NOMO-1 treated with DMSO at 0.1 percent for 48 hours (cell line): ENCODE measurements around the gene DNAH14.
"Not testable (repeated sequence)": the region's sequence is repeated elsewhere in the genome, so short reads cannot be mapped to it uniquely, and the experiment has no call there.

Experiments used
- DNase-seq: peaks from one replicate; lab custom pipeline; 2025; ENCODE audit not compliant: unreplicated experiment; lab: John Stamatoyannopoulos, UW

Gene DNAH14

DNA sequence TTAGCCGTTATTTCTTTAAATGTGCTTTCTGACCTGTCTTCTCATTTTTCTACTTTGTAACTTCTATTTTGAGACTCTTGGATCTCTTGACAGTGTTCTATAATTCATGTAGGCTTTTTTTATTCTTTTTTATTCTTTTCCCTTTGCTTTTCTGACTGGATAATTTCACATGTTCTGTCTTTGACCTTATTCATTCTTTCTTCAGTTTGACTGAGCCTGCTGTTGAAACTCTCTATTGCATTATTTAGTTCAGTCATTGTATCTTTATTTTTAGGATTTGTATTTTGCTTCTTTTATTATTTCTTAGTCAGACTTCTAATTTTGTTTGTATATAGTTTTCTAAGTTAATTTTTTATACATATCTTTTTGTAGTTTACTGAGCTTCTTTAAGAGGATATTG is 66.1 kb downstream of the DNAH14 start:
- no peak for DNase-seq

DNA sequence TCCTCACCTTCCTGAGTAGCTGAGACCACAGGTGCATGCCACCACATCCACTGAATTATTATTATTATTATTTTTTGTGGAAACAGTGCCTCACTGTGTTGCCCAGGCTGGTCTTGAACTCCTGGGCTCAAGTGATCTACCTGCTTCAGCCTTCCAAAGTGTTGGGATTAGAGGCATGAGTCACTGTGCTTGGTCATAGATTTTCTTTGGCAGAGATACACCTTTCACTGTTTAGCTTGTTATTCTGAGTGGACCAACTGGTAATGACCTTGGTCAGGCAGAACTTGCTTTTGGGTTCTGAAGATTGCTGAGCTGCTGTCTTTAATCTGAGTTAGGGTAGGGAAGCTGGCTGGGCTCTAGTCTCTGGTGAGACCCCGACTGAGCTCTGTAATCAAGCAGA is 66.8 kb downstream of the DNAH14 start:
- no peak for DNase-seq

DNA sequence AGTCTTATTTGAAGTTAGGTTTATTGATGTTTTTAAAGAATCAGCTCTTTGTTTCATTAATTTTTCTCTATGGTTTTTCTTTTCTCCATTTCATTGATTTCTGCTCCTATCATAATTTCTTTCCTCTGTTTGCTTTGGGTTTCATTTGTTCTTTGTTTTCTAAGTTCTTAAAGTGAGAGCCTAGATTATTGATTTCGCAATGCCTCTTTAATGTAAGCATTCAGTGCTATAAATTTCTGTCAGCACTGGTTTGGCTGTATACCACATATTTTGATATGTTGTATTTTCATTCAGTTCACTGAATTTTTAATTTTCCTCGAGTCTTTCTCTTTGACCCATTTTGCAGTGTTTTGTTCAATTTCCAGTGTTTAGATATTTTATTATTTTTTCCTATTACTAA is 68.7 kb downstream of the DNAH14 start:
- no peak for DNase-seq

GRCh38 chr1:225004396-225004795 is 74.9 kb downstream of the DNAH14 start:
- DNase-seq, result no peak

GRCh38 chr1:225006352-225006751 is 76.9 kb downstream of the DNAH14 start:
- not testable (repeated sequence) for DNase-seq

- DNase-seq, result not testable (repeated sequence)
Observed at GRCh38 chr1:225008050-225008449, 78.6 kb downstream of the DNAH14 start.

DNA sequence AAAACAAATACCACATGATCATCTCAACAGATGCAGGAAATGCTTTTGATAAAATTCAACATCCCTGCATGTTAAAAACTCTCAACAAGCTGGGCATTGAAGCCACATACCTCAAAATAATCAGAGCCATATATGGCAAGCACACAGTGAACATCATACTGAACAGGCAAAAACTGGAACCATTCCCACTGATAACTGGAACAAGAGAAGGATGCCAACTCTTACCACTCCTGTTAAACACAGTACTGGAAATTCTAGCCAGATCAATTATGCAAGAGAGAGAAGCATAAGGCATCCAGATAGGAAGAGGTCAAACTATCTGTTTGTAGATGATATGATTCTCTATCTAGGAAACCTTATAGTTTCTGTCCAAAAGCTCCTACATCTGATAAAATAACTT is 91.6 kb downstream of the DNAH14 start:
- no peak for DNase-seq

DNA sequence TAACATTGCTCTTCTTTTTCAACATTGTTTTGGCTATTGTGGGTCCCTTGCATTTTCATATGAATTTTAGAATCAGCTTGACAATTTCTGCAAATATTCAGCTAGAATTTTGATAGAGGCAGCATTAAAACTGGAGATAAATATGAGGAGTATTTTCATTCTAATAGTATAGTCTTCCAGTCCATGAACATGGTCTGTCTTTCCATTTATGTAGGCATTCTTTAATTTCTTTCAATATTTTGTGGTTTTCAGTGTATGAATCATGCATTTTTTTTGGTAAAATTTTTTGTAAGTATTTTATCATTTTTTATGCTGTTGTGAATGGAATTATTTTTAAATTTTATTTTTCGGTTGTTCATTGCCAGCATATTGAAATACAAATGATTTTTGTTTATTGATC is 97.2 kb downstream of the DNAH14 start:
- no peak for DNase-seq

DNA sequence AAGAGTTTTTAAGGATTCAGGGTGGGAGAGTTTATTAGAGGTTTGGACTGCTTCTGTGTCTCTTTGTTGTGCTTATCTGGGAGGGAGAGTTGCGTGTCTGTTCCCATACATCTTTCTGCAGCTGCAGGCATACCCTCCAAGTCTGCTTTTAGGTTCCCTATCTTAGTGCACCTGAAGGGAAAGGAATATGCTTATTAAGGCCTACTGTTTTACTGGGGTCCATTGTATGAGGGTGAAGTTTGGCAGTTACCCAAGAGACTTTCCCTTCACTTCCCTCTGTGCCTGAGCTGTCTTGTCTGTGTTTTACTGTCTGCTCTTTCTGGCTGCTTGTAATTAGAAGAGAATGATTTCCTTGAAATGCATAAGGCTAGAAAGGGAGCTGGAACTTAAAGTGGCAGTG is 107.0 kb downstream of the DNAH14 start:
- DNase-seq, result not testable (repeated sequence)

DNA sequence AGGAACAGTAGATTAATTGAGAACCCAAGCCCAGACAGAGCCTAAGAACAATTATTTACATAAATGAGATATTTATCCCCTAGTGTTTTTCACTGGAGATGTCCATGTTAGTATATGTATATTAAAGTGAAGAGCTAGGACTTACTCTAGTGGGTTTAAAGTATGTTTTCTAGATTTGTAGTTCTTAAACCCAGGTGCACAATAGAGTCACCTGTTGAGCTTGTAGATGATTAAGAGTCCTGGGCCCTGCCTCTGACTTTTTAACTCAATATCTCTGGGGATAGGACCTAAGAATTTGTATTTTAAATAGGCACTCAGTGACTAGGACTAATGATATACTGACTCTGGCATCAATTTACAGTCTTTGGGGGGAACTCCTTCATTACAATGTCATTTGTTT is 112.8 kb downstream of the DNAH14 start:
- no peak for DNase-seq

DNA sequence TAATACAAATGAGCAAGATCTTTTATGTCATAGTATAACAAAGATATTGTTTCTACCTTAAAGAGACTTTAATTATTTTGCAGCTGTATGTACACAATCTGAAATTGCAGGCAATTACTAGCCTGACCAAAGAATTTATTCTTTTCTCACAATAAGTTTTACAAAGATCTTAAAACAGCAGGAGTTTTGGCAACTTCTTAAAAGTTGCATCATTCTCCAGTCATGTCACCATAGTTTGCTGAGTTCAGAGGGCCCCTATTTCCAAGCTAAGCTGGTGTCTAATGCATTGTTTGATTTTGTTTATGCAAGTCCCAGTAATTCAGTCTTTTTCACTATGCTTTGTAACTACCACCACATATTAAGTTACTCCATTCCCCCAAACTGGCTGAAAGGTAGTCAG is 114.8 kb downstream of the DNAH14 start:
- no peak for DNase-seq

GRCh38 chr1:225049594-225049993 is 120.1 kb downstream of the DNAH14 start:
- no peak for DNase-seq

DNA sequence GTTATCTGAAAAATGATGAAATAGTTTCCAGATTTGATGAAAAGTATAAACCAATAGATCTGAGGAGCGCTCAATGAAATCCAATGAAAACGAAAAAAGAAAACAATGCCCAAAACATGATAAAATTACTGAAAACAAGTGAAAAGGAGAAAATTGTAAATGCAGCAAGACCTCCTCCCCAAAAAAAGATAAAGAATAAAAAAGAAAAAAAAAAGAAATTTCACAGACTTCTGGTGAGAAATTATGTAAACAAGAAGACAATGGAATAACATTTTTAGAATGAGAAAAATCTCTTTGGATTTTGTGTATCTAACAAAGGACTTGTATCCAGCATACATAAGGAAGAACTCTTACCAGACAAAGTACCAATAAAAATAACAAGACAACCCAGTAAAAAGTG is 134.2 kb downstream of the DNAH14 start:
- no peak for DNase-seq

DNA sequence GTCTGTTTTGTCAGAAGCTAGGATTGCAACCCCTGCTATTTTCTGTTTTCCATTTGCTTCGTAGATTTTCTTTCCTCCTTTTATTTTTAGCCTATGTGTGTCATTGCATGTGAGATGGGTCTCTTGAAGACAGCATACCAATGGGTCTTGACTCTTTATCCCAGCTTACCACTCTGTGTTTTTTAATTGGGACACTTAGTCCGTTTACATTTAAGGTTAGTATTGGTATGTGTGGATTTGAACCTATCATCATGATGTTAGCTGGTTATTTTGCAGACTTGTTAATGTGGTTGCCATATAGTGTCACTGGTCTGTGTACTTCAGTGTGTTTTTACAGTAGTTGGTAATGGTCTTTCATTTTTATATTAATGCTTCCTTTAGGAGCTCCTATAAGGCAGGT is 141.5 kb downstream of the DNAH14 start:
- no peak for DNase-seq

GRCh38 chr1:225097175-225097574 is 167.7 kb downstream of the DNAH14 start:
- DNase-seq, result no peak

- no peak for DNase-seq
Observed at GRCh38 chr1:225111000-225111399, 181.5 kb downstream of the DNAH14 start.

DNA sequence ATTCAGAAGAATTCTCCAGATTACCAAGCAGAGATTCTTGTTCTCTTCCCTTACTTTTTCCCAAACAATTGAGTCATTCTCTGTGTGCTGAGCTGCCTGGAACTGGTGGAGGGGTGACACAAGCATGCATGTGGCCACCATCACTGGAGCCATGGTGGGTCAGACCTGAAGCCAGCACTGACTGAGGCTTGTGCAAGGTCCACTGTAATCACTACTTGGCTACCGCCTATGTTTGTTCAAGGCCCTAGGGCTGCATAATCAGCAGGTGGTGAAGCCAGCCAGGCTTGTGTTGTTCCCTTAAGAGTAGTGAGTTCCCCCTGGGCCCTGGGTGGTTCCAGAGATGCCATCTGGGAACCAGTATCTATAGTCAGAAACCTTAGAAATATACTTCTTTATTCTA is 183.8 kb downstream of the DNAH14 start:
- DNase-seq, result no peak

DNA sequence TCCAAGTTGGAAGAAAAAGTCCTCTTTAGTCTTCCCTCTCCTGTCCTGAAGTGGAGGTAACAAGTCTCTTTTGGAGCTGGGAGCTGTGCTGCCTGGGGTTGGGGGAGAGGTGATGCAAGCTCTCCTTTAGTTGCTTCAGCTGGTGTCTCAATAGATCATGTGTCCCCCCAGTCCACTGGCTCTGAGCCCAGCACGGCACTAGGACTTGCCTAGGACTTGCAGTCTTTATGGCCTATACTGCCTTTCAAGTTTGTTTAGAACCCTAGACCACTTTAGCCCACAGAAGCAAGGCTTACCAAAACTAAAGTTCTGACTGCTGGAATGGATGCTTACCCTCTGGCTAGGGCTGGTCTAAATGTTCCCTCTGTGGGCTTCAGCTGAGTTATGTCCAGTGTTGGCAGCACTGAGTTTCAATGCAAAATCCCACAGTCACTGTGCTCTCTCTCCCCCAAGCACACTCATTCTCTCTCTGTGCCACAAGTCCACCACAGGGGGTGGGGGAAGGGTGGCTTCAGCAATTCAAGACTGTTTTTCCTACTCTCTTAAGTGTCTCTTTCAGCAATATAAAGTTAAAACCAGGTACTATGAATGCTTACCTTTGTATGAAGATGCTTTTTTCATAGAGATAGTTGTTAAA is 185.0 kb downstream of the DNAH14 start:
- DNase-seq, result no peak

DNA sequence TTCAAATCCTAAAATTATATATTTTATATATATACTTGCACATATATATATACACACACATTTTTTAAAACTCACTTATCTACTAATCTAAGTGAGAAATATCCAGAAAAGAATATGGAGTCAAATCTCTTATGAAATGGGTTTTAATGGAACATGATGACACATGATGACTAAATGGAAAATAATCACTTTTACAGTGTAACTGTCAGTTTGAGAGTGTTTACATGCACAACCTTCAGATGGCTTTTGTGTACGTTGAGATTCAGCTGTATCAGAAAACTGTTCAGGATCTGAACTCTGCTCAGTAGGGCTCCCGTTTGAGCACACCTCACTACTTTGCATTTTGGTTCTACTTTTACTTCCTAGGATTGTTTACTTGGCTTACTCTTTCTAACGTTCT is 189.8 kb downstream of the DNAH14 start:
- no peak for DNase-seq

DNA sequence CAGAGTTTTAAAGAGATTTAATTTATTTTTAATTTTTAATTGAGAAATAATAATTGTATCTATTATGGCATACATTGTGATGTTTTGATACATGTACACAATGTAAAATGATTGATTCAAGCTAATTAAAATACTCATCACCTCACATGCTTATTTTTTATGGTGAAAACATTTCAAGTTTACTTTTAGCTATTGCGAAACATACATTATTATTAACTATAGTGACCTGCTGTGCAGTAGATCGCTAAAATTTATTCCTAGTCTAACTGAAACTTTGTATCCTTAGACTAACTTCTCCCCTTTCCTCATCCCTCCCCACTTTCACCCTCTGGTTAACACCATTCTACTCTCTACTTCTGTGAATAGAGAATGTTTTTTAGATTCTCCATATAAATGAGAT is 191.6 kb downstream of the DNAH14 start:
- no peak for DNase-seq

- DNase-seq, result no peak
Observed at GRCh38 chr1:225131869-225132268, 202.4 kb downstream of the DNAH14 start.

DNA sequence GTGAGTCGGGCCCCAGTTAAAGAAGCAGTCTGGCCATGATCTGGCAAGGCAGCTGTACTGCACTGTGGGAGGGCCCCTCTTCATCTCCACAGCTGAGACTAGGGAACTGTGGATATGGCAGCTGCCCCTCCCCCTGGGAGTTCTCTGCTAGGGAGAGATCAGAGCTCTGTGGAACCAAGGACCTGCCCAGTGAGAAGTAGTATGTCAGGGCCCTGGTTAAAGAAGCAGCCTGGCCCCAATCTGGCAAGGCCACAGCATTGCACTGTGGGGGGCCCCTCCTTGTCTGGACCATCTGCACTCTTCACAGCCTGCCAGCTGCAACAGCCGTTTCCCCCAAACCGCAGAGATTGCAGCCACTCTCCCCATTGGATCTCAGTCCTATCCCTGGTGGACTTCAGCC is 208.5 kb downstream of the DNAH14 start:
- no peak for DNase-seq

DNA sequence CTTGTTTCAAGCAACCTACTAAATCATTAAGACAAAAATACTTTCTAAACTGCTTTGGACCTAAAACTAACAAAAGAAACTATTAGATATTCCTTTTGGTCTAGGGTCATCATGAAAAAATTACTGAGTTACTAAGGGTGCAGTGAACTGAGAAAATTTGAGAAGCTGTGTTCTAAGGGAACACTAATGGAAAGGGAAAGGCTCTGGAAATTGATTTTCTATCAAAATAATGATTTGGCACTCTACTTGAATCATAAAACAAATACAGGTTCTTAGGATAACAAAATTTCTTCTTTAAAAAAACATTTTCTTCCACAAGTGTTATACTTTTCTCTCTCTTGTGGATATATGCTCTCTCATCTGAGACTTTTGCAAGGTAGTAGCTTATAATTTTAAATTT is 213.5 kb downstream of the DNAH14 start:
- DNase-seq, result no peak

DNA sequence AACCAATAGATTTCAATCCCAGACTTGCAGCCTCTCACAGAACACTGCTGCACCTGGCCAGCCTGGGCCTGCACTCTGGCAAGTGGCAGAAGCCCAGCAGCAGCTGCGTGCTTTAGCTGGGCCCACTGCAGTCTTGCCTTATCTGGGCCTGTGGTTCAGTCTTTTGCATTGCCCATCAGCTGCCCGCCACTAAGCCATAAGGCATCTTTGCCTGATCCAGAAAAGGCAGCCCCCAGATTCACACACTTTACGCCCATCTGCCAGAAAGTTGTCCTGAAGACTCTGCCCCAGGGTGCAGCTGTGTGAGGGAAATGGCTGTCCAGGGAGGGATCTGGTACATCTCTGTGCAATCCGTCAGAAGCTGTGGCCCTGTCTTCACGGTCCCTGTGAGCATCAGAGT is 217.0 kb downstream of the DNAH14 start:
- DNase-seq, result no peak
